Thyroid gland (tissue), 4 donors: ENCODE data around the gene TCF3. TPM values are rescaled to one million over a fixed set of nuclear protein-coding genes. Genes with fewer than 3 reads are reported as not detected.

Experiments
- DNase-seq, 2 donors: peaks; one replicate each; pipeline ENCODE4 v3.0.0-alpha.2; 2019
- H3K27ac ChIP-seq, 3 donors: fragments of 200-600 bp; sonication (generic); 1 replicate in 2 of 3; 2 replicates in 1 of 3; pipeline ENCODE4 v1.5.1; 2016 to 2019; ENCODE audit warnings: mild to moderate bottlenecking in 1 of 3, moderate library complexity in 1 of 3
- H3K27me3 ChIP-seq: fragments of 200-600 bp; sonication (generic); one replicate; pipeline ENCODE4 v1.5.1; 2019
- H3K36me3 ChIP-seq, 2 donors: fragments of 200-600 bp; sonication (generic); one replicate each; pipeline ENCODE4 v1.5.1; 2016 to 2019
- H3K4me1 ChIP-seq, 2 donors: fragments of 200-600 bp; sonication (generic); one replicate each; pipeline ENCODE4 v1.5.1; 2017 to 2019
- H3K4me3 ChIP-seq, 3 donors: fragments of 200-600 bp; sonication (generic); replicated peaks in 1 of 3; 1 replicate in 2 of 3; 2 replicates in 1 of 3; pipeline ENCODE4 v1.5.1; 2016; ENCODE audit warnings: mild to moderate bottlenecking in 1 of 3
- H3K9me3 ChIP-seq: fragments of 200-600 bp; sonication (generic); one replicate; pipeline ENCODE4 v1.5.1; 2017
- POLR2A ChIP-seq, 2 donors: fragments of 450-650 bp; IDR thresholded peaks; one replicate each; pipeline ENCODE4 v1.6.1; 2017; ENCODE audit warnings: antibody characterized with exemption in 2 of 2, mild to moderate bottlenecking in 2 of 2, moderate library complexity in 1 of 2
- WGBS, 2 donors: methylation state at CpG; one replicate each; pipeline ENCODE4 v1.1.5; 2017; 5-methylcytosine and 5-hydroxymethylcytosine counted together
- intact Hi-C: fragments of 100-400 bp; cut with DNase I; formaldehyde crosslinking; loops from one replicate; pipeline ENCODE4 v1.15.1; 2023
- total RNA-seq, 4 donors: library from RNA; depleted of rRNA; stranded (reverse); fragments of >200 nt; gene quantifications; one replicate each; pipeline ENCODE4 v1.2.3, GENCODE V29; 2016
- TF ChIP-seq, protein P1 (sequence below), 6 experiments: fragments of 200-600 bp in 3 of 6; fragments of 450-650 bp in 3 of 6; sonication (generic) in 3 of 6; IDR thresholded peaks; one replicate each; pipeline ENCODE4 v1.5.1; 2016 to 2019; ENCODE audit warnings: antibody characterized with exemption in 6 of 6, mild to moderate bottlenecking in 2 of 6, inconsistent platforms in 1 of 6, moderate library complexity in 1 of 6

TCF3 gene
- total RNA-seq, 4 donors from 2014 or later: 28.6 to 70.6 (median 43.8) TPM

GRCh38 chr19:1575323-1576241 is 76.8 kb downstream of the TCF3 start:
- intact Hi-C loops: no loop called here
- no peak for DNase-seq
- H3K27me3 ChIP-seq: no peaks in the 10 kb centered on the region
- TF ChIP-seq POLR2A (IDR thresholded peaks at IDR 0.05): no peak
- TF ChIP-seq, protein P1, sequence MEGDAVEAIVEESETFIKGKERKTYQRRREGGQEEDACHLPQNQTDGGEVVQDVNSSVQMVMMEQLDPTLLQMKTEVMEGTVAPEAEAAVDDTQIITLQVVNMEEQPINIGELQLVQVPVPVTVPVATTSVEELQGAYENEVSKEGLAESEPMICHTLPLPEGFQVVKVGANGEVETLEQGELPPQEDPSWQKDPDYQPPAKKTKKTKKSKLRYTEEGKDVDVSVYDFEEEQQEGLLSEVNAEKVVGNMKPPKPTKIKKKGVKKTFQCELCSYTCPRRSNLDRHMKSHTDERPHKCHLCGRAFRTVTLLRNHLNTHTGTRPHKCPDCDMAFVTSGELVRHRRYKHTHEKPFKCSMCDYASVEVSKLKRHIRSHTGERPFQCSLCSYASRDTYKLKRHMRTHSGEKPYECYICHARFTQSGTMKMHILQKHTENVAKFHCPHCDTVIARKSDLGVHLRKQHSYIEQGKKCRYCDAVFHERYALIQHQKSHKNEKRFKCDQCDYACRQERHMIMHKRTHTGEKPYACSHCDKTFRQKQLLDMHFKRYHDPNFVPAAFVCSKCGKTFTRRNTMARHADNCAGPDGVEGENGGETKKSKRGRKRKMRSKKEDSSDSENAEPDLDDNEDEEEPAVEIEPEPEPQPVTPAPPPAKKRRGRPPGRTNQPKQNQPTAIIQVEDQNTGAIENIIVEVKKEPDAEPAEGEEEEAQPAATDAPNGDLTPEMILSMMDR (IDR thresholded peaks at IDR 0.05): no peak
- no peak overlapping the region for H3K27ac ChIP-seq
- H3K36me3 ChIP-seq: peaks cover 6 to 20% of the 10 kb centered on the region in 2 donors
- H3K4me1 ChIP-seq: no peaks in the 10 kb centered on the region
- no peak overlapping the region for H3K4me3 ChIP-seq
- H3K9me3 ChIP-seq: no peaks in the 10 kb centered on the region
- WGBS, 2 donors: 88 to 89% methylated on average over 20 to 22 of the region's 22 CpGs

GRCh38 chr19:1574354-1575136 is 77.9 kb downstream of the TCF3 start:
- Histone ChIP-seq H3K9me3 (no peaks in the 10 kb centered on the region), H3K4me3 (no peak overlapping the region), H3K27ac (no peak overlapping the region), H3K36me3 (peaks cover 0 to 12% of the 10 kb centered on the region in 2 donors), H3K4me1 (no peaks in the 10 kb centered on the region), H3K27me3 (no peaks in the 10 kb centered on the region)
- TF ChIP-seq POLR2A (IDR thresholded peaks at IDR 0.05): no peak
- TF ChIP-seq, protein P1 (IDR thresholded peaks at IDR 0.05): no peak
- DNase-seq: no peak
- WGBS, 2 donors: 79 to 87% methylated on average over 25 to 32 of the region's 34 CpGs
- intact Hi-C loops: no loop called here

DNA sequence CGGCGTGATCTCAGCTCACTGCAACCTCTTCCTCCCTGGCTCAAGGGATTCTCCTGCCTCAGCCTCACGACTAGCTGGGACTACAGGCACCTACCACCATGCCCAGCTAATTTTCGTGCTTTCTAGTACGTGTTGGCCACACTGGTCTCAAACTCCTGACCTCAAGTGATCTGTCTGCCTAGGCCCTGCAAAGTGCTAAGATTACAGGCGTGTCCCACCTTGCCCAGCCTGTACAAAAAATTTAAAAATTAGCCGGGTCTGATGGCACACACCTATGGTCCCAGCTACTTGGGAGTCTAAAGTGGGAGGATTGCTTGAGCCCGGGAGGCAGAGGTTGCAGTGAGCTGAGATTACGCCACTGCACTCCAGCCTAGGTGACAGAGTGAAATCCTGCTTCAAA is 79.6 kb downstream of the TCF3 start:
- Histone ChIP-seq H3K4me1 (peaks cover 3 to 6% of the 10 kb centered on the region in 2 donors), H3K4me3 (no peak overlapping the region), H3K27me3 (no peaks in the 10 kb centered on the region), H3K27ac (no peak overlapping the region), H3K9me3 (no peaks in the 10 kb centered on the region), H3K36me3 (peaks cover 0 to 9% of the 10 kb centered on the region in 2 donors)
- DNase-seq: no peak
- intact Hi-C loops: no loop called here
- no peak for TF ChIP-seq POLR2A (IDR thresholded peaks at IDR 0.05)
- TF ChIP-seq, protein P1 (IDR thresholded peaks at IDR 0.05): no peak
- 85 to 87% methylated on average over 9 of the region's 9 CpGs for WGBS, 2 donors

DNA sequence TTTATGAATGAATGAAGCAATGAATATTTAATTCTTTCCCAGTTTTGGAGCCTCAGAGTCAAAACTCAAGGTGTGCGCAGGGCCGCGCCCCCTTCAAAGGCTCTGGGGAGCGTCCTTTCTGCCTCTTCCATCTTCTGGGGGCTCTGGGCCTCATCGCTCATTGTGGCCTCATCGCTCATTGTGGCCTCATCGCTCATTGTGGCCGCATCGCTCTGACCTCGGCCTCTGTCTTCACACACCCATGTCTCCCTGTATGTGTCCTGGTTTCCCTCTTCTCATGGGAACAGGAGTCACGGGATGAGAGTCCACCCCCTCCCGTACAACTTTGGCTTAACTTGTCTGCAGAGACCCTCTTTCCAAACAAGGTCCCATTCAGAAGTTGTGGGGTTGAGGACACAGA is 81.1 kb downstream of the TCF3 start:
- no peak for DNase-seq

More for the DNA sequence above, 81.1 kb downstream of the TCF3 start:
- no peak overlapping the region for H3K27ac ChIP-seq
- 89 to 92% methylated on average over 12 of the region's 12 CpGs for WGBS, 2 donors
- intact Hi-C loops: no loop called here
- no peaks in the 10 kb centered on the region for H3K9me3 ChIP-seq
- no peak overlapping the region for H3K4me3 ChIP-seq
- peaks cover 4 to 6% of the 10 kb centered on the region in 2 donors for H3K4me1 ChIP-seq
- no peak for TF ChIP-seq POLR2A (IDR thresholded peaks at IDR 0.05)
- TF ChIP-seq, protein P1 (IDR thresholded peaks at IDR 0.05): no peak
- no peaks in the 10 kb centered on the region for H3K36me3 ChIP-seq
- H3K27me3 ChIP-seq: no peaks in the 10 kb centered on the region
